ENCODE data around the gene ZNF284.
"Not testable (repeated sequence)": the region's sequence is repeated elsewhere in the genome, so short reads cannot be mapped to it uniquely, and the experiment has no call there.

ZNF284 gene

DNA sequence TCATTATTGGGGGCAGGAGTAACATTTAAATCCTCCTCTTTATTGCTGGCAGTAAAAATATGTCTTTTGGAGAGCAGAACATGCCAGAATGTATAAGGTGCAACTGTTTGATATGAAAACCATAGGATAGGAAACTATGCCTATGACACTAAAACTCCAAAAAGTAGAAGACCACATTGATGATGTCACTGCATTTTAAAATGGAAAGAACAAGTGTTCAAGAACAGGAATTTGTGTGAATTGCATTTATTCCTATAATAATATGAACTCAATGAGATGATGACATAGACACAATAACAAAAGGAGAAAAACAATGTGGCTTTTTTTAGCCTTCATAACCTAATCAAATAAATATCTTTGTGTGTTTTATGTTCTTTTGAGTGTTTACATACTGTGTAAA is 37.5 kb downstream of the ZNF284 start:
- no peak overlapping the region for H3K4me3 ChIP-seq (replicated peaks; ENCODE audit: low read depth, low read length)
- TF ChIP-seq, protein P1, sequence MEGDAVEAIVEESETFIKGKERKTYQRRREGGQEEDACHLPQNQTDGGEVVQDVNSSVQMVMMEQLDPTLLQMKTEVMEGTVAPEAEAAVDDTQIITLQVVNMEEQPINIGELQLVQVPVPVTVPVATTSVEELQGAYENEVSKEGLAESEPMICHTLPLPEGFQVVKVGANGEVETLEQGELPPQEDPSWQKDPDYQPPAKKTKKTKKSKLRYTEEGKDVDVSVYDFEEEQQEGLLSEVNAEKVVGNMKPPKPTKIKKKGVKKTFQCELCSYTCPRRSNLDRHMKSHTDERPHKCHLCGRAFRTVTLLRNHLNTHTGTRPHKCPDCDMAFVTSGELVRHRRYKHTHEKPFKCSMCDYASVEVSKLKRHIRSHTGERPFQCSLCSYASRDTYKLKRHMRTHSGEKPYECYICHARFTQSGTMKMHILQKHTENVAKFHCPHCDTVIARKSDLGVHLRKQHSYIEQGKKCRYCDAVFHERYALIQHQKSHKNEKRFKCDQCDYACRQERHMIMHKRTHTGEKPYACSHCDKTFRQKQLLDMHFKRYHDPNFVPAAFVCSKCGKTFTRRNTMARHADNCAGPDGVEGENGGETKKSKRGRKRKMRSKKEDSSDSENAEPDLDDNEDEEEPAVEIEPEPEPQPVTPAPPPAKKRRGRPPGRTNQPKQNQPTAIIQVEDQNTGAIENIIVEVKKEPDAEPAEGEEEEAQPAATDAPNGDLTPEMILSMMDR (IDR thresholded peaks at IDR 0.05; ENCODE audit: low read length, missing control alignments), result no peak
- DNase-seq (ENCODE audit: low read depth), result no peak

DNA sequence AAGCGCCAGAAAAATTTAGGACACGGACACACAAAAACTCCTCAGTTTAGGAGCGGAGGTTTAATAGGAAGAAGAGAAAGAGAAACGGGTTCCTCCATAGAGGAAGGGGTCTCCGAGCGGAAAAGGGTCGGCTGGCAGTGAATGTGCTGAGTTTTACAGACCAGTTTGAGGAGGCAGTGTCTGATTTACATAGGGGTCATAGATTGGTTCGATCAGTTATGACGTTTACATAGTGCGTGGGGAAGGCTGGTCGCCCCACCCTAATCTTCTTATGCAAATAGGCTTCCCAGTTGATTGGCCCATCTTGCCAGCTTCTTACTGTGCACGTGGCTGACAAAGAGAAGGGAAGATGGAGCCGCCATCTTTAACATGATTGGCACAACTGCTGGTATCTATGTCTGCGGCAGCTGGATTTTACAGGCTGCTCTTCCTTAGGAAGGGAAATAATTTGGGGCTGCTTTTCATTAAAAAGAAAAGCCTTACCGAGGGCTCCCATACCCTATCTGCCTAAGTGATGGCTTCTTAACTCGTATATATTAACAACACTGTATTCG is 40.0 kb downstream of the ZNF284 start:
- peak overlapping the region; percentile 66 for H3K4me3 ChIP-seq (replicated peaks; ENCODE audit: low read depth, low read length)
- peak; percentile 91 for DNase-seq (ENCODE audit: low read depth)
- TF ChIP-seq, protein P1 (IDR thresholded peaks at IDR 0.05; ENCODE audit: low read length, missing control alignments), result no peak

DNA sequence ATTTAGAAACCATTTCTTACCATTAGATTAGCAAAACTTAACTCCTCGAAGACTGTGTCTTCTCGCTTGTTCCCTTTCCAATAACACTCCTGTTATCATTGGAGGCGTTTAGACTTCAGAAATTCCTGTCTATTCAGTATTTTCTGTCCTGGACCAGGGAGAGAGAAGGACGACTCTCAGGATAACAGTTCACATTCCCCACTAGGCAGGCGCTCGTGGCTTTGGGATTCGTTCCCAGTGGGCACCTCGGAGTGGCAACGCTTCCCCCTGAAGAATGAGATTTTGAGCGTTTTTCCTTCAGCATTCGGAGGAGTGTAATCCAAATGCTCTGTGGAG is 40.8 kb downstream of the ZNF284 start:
- TF ChIP-seq, protein P1 (IDR thresholded peaks at IDR 0.05; ENCODE audit: low read length, missing control alignments), result no peak
- peak overlapping the region; percentile 66 for H3K4me3 ChIP-seq (replicated peaks; ENCODE audit: low read depth, low read length)
- no peak for DNase-seq (ENCODE audit: low read depth)

GRCh38 chr19:44113138-44113783 is 41.3 kb downstream of the ZNF284 start, which contains the start of gene ZNF225:
Gene ZNF225 (plus strand): TSS chr19:44113399. CDS start chr19:44115828, 2,429 bp downstream.
- TF ChIP-seq, protein P1 (IDR thresholded peaks at IDR 0.05; ENCODE audit: low read length, missing control alignments), result no peak
- DNase-seq (ENCODE audit: low read depth), result peak; percentile 99
- H3K4me3 ChIP-seq (replicated peaks; ENCODE audit: low read depth, low read length), result peak within 1 kb of the TSS; percentile 66

- TF ChIP-seq, protein P1 (IDR thresholded peaks at IDR 0.05; ENCODE audit: low read length, missing control alignments), result no peak
- H3K4me3 ChIP-seq (replicated peaks; ENCODE audit: low read depth, low read length), result peak overlapping the region; percentile 66
- no peak for DNase-seq (ENCODE audit: low read depth)
Measured at GRCh38 chr19:44113784-44114390, 41.9 kb downstream of the ZNF284 start.

DNA sequence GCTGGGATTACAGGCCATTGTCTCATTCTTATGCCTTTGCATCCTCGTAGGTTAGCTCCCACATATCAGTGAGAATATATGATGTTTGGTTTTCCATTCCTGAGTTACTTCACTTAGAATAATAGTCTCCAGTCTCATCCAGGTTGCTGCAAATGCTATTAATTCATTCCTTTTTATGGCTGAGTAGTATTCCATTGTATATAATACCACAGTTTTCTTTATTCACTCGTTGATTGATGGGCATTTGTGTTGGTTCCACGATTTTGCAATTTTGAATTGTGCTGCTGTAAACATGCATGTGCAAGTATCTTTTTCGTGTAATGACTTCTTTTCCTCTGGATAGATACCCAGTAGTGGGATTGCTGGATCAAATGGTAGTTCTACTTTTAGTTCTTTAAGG is 49.2 kb downstream of the ZNF284 start:
- H3K4me3 ChIP-seq (replicated peaks; ENCODE audit: low read depth, low read length), result not testable (repeated sequence)

DNA sequence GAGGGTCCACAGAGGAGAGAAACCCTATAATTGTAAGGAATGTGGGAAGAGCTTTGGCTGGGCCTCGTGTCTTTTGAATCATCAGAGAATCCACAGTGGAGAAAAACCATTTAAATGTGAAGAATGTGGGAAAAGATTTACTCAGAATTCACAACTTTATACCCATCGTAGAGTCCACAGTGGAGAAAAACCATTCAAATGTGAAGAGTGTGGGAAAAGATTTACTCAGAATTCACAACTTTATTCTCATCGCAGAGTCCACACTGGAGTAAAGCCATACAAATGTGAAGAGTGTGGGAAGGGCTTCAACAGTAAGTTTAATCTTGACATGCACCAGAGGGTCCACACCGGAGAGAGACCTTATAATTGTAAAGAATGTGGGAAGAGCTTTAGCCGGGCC is 60.0 kb downstream of the ZNF284 start:
- no peak overlapping the region for H3K4me3 ChIP-seq (replicated peaks; ENCODE audit: low read depth, low read length)
- DNase-seq (ENCODE audit: low read depth), result no peak
- TF ChIP-seq, protein P1 (IDR thresholded peaks at IDR 0.05; ENCODE audit: low read length, missing control alignments), result no peak

More for the DNA sequence above, 49.2 kb downstream of the ZNF284 start:
- DNase-seq (ENCODE audit: low read depth), result not testable (repeated sequence)

Data from fibroblast of pulmonary artery (primary cell).